Ovary (tissue), 3 donors: Measurements from ENCODE around the gene SERHL2.
"Not testable (repeated sequence)": the region's sequence is repeated elsewhere in the genome, so short reads cannot be mapped to it uniquely, and the experiment has no call there.

Experiments
- CTCF ChIP-seq, 3 donors: fragments of 450-650 bp in 2 of 3; fragments of 200-600 bp in 1 of 3; IDR thresholded peaks; one replicate each; pipeline versions ENCODE4 v1.5.1 to v1.8.0; 2016 to 2022; ENCODE audit warnings: antibody characterized with exemption in 3 of 3, mild to moderate bottlenecking in 1 of 3
- EP300 ChIP-seq: sonication (generic); formaldehyde crosslinking; IDR thresholded peaks from one replicate; pipeline ENCODE4 v1.6.1; 2017; ENCODE audit warnings: antibody characterized with exemption
- donor health status: DM: no; HTN: no; CAD: no.

- not testable (repeated sequence) for TF ChIP-seq EP300; CTCF (IDR thresholded peaks at IDR 0.05)
Measured at GRCh38 chr22:42515304-42515703, 38.5 kb upstream of the SERHL2 start.
